ENCODE data around the gene KRTAP10-1.
"Not testable (repeated sequence)": the region's sequence is repeated elsewhere in the genome, so short reads cannot be mapped to it uniquely, and the experiment has no call there.

Gene KRTAP10-1

DNA sequence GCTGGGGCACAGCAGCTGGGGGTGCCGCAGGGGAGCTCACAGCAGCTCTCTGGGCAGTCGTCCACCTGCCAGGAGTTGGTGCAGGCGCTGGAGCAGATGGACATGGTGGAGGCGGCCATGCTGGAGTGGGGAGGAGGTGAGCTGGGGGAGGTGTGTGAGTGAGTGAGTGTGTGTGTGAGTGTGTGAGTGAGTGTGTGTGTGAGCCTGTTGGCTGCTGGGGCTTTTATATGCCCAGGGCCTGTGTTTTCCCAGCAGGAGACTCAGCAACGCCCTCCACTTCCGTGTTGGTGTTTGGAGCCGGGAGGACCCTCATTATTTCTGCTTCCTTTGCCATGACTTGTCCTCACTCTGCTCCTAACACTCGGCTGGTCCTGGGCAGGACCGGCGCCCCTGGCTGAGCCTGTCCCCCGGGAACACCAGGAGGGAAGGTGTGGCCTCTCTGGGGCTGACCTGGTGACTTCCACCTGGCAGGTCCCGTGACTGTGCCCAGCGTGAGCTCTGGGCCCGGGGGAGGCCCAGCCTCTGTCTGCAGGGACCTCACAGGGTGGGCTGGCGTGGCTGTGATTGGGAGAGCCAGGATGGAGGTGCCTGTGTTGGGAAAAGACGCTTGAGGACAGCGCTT lies 11.5 kb upstream of the KRTAP10-1 start, which contains the start of gene KRTAP10-2:
Gene KRTAP10-2, minus strand, starts transcription at position 166 of the 622 bp plus-strand sequence. Its CDS starts 47 bp downstream, at position 119.
- H3K36me3 ChIP-seq (ENCODE audit: control insufficient read depth, insufficient read depth, low read length), result no peaks in the 10 kb centered on the region
- no peaks in the 10 kb centered on the region; the same call in 1 of the 2 replicates for H3K27me3 ChIP-seq (replicated peaks; ENCODE audit: control insufficient read depth, insufficient read depth, low read length)
- no peak within 1 kb of the TSS for H3K4me3 ChIP-seq (replicated peaks; ENCODE audit: low read depth, low read length)
- TF ChIP-seq, protein P1, sequence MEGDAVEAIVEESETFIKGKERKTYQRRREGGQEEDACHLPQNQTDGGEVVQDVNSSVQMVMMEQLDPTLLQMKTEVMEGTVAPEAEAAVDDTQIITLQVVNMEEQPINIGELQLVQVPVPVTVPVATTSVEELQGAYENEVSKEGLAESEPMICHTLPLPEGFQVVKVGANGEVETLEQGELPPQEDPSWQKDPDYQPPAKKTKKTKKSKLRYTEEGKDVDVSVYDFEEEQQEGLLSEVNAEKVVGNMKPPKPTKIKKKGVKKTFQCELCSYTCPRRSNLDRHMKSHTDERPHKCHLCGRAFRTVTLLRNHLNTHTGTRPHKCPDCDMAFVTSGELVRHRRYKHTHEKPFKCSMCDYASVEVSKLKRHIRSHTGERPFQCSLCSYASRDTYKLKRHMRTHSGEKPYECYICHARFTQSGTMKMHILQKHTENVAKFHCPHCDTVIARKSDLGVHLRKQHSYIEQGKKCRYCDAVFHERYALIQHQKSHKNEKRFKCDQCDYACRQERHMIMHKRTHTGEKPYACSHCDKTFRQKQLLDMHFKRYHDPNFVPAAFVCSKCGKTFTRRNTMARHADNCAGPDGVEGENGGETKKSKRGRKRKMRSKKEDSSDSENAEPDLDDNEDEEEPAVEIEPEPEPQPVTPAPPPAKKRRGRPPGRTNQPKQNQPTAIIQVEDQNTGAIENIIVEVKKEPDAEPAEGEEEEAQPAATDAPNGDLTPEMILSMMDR (IDR thresholded peaks at IDR 0.05; ENCODE audit: insufficient read depth, low read length, poor library complexity, severe bottlenecking), result no peak
- no peak for DNase-seq (ENCODE audit: extremely low read depth, insufficient read length)

DNA sequence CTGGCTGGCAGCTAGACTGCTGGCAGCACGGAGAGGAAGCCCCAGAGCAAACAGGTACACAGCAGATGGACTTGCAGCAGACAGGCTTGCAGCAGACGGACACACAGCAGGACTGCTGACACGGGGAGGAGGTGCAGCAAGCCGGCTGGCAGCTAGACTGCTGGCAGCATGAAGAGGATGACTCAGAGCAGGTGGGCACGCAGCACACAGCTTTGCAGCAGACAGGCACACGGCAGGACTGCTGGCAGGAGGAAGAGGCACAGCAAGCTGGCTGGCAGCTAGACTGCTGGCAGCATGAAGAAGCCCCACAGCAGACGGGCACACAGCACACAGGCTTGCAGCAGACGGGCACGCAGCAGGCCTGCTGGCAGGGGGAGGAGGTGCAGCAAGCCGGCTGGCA lies 10.8 kb upstream of the KRTAP10-1 start:
- TF ChIP-seq, protein P1 (IDR thresholded peaks at IDR 0.05; ENCODE audit: insufficient read depth, low read length, poor library complexity, severe bottlenecking), result no peak
- Histone ChIP-seq H3K27me3 (replicated peaks; ENCODE audit: control insufficient read depth, insufficient read depth, low read length) (no peaks in the 10 kb centered on the region; the same call in 1 of the 2 replicates), H3K36me3 (ENCODE audit: control insufficient read depth, insufficient read depth, low read length) (no peaks in the 10 kb centered on the region), H3K4me3 (replicated peaks; ENCODE audit: low read depth, low read length) (no peak overlapping the region)
- DNase-seq (ENCODE audit: extremely low read depth, insufficient read length), result no peak

DNA sequence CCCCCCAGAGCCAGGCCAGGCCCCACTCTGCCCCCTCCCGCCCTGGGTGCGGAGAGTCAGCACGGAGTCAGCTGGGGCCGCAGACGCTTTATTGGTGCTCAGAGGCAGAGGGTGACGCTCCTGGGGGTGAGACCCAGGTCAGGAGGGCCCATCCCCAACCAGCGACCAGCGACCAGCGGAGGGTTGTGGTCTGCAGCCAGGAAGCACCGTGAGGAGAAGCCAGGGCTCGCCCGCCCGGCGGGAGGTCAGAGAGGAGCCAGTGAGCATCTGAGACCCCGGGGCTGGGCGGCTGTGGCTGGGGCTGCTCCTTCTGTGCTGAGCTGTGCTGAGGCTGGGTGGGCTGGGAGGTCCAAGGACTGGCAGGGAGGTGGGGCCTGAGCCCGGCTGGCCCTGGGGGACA lies 10.3 kb upstream of the KRTAP10-1 start:
- not testable (repeated sequence) for H3K27me3 ChIP-seq (replicated peaks; ENCODE audit: control insufficient read depth, insufficient read depth, low read length); DNase-seq (ENCODE audit: extremely low read depth, insufficient read length); H3K4me3 ChIP-seq (replicated peaks; ENCODE audit: low read depth, low read length); H3K36me3 ChIP-seq (ENCODE audit: control insufficient read depth, insufficient read depth, low read length)

DNA sequence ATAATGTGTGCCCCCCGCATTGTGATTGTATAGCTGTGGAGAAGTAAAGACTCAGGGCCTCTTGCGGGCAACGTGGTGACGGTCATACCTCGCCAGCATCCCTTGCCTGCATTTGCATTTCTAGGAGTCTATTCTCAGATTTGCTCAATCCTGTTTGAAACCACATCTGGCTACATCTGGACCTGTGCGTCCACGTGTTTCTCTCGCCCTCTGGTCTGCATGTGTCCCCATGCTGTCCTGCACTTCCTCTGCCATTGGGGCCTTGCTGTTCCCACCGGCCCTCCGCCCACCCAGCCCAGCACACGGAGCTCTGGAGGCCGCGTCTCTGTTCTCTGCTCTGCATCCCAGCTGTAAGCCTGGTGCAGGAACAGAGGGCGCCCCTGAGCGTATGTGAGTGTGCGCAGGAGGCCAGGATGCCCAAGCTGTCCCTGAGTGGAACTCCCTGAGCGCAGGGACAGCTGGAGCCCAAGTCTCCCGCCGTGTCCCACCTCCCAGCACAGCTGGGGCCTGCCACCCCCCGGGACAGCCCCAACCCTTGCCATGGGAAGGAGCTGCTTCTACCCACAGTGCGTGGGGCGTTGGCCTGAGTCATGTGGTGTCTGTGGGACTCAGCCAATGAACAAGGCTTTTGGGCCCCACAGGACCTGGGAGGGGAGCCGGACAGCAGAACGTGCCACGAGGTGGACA lies 9.7 kb upstream of the KRTAP10-1 start:
- TF ChIP-seq, protein P1 (IDR thresholded peaks at IDR 0.05; ENCODE audit: insufficient read depth, low read length, poor library complexity, severe bottlenecking), result no peak
- H3K27me3 ChIP-seq (replicated peaks; ENCODE audit: control insufficient read depth, insufficient read depth, low read length), result no peaks in the 10 kb centered on the region; the same call in 1 of the 2 replicates
- H3K36me3 ChIP-seq (ENCODE audit: control insufficient read depth, insufficient read depth, low read length), result no peaks in the 10 kb centered on the region
- no peak overlapping the region for H3K4me3 ChIP-seq (replicated peaks; ENCODE audit: low read depth, low read length)
- no peak for DNase-seq (ENCODE audit: extremely low read depth, insufficient read length)

DNA sequence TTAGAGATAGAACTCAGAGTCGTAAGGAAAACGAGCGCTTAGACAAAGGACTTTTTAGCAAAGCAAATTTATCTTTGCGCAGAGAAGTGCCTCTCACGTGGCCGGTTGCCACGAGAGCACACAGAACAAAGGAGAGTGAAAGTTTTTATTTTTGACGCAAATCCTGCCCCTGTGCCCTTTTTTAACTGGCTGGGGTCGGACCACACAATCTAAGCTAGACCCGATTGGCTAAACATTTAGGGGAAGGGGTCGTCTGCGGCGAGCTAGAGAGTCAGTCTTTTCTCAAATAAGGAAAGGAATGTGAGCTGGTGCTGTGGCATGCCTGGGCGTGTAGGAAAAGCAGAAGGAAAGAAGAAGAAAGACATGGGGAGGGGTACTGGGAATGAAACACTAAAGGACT lies 8.9 kb upstream of the KRTAP10-1 start:
- Histone ChIP-seq H3K36me3 (ENCODE audit: control insufficient read depth, insufficient read depth, low read length) (no peaks in the 10 kb centered on the region), H3K27me3 (replicated peaks; ENCODE audit: control insufficient read depth, insufficient read depth, low read length) (no peaks in the 10 kb centered on the region; the same call in 1 of the 2 replicates), H3K4me3 (replicated peaks; ENCODE audit: low read depth, low read length) (no peak overlapping the region)
- TF ChIP-seq, protein P1 (IDR thresholded peaks at IDR 0.05; ENCODE audit: insufficient read depth, low read length, poor library complexity, severe bottlenecking), result no peak
- DNase-seq (ENCODE audit: extremely low read depth, insufficient read length), result no peak

DNA sequence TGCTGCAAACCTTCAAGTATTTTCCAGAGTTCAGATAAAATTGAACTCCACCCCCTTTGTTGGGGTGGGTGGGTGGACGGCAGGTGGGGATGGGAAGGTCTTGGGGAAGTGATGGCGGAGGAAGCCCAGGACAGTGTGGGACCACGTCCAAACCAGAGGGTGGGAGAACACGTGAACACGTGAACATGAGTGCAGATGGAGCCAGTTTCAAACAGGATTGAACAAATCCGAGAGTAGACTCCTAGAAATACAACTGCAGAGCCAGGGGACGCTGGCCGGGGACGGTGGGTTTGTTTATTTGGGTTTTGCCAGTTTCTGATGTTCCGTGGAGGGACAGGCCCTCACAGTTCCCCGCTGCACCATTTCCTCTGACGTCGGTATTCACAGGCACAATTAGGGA lies 8.4 kb upstream of the KRTAP10-1 start:
- Histone ChIP-seq H3K36me3 (ENCODE audit: control insufficient read depth, insufficient read depth, low read length) (no peaks in the 10 kb centered on the region), H3K4me3 (replicated peaks; ENCODE audit: low read depth, low read length) (no peak overlapping the region), H3K27me3 (replicated peaks; ENCODE audit: control insufficient read depth, insufficient read depth, low read length) (no peaks in the 10 kb centered on the region; the same call in 1 of the 2 replicates)
- TF ChIP-seq, protein P1 (IDR thresholded peaks at IDR 0.05; ENCODE audit: insufficient read depth, low read length, poor library complexity, severe bottlenecking), result no peak
- DNase-seq (ENCODE audit: extremely low read depth, insufficient read length), result no peak

Measured in GM06990 (cell line).